GM12878 (cell line): ENCODE data around the gene ANTXR1.

Experiments used
- IRF4 ChIP-seq: IDR thresholded peaks from 2 replicates; pipeline ENCODE4 v1.6.1; 2011; ENCODE audit warnings: low read depth, low read length
- RB1 ChIP-seq: fragments of 450-650 bp; formaldehyde crosslinking; IDR thresholded peaks from 2 replicates; pipeline ENCODE4 v1.6.1; 2017; ENCODE audit warnings: mild to moderate bottlenecking, borderline replicate concordance
- ZBED1 ChIP-seq: IDR thresholded peaks from 2 replicates; pipeline ENCODE4 v1.6.1; 2016; ENCODE audit warnings: borderline replicate concordance

GRCh38 chr2:69156624-69157023 is 143.6 kb downstream of the ANTXR1 start:
- TF ChIP-seq RB1 (no peak), IRF4 (no peak), ZBED1 (no peak)
